Karpas-422 (cell line): ENCODE results near the gene CADPS. TPM values are rescaled to one million over a fixed set of nuclear protein-coding genes. Genes with fewer than 3 reads are reported as not detected.

Source experiments
- DNase-seq: peaks from one replicate; pipeline ENCODE4 v3.0.0-alpha.2; 2015
- H2AFZ ChIP-seq: fragments of 200-600 bp; sonication (generic); 2 replicates; pipeline ENCODE4 v1.6.1; 2014; ENCODE audit warnings: antibody characterized with exemption, low read length, mixed read lengths
- H3K27ac ChIP-seq: fragments of 200-600 bp; sonication (generic); 2 replicates; pipeline ENCODE4 v1.5.1; 2014; ENCODE audit warnings: mild to moderate bottlenecking, low read length, moderate library complexity
- H3K27me3 ChIP-seq: fragments of 200-600 bp; sonication (generic); 2 replicates; pipeline ENCODE4 v1.6.1; 2014; ENCODE audit warnings: low read length, mixed read lengths
- H3K36me3 ChIP-seq: fragments of 200-600 bp; sonication (generic); 2 replicates; pipeline ENCODE4 v1.6.1; 2014; ENCODE audit warnings: low read length, mixed read lengths; ENCODE audit not compliant: insufficient read depth
- H3K4me1 ChIP-seq: fragments of 200-600 bp; sonication (generic); 2 replicates; pipeline ENCODE4 v1.6.1; 2014; ENCODE audit warnings: mild to moderate bottlenecking, low read length, mixed read lengths
- H3K4me2 ChIP-seq: fragments of 200-600 bp; sonication (generic); 2 replicates; pipeline ENCODE4 v1.6.1; 2014; ENCODE audit warnings: low read length, low read depth, mild to moderate bottlenecking; ENCODE audit not compliant: poor library complexity, severe bottlenecking
- H3K4me3 ChIP-seq: fragments of 200-600 bp; sonication (generic); 2 replicates; pipeline ENCODE4 v1.5.1; 2014; ENCODE audit warnings: mild to moderate bottlenecking, antibody characterized with exemption, low read length, mixed read lengths
- H3K79me2 ChIP-seq: fragments of 200-600 bp; sonication (generic); 2 replicates; pipeline ENCODE4 v1.6.1; 2014; ENCODE audit warnings: mild to moderate bottlenecking, low read length, mixed read lengths
- H3K9ac ChIP-seq: fragments of 200-600 bp; sonication (generic); 2 replicates; pipeline ENCODE4 v1.6.0; 2014; ENCODE audit warnings: low read length
- H3K9me2 ChIP-seq: fragments of 200-600 bp; sonication (generic), shearing (Covaris generic); replicated peaks from 2 replicates; pipeline ENCODE4 v1.6.0; 2014; ENCODE audit warnings: mild to moderate bottlenecking, low read length, moderate library complexity; ENCODE audit not compliant: insufficient read depth
- H3K9me3 ChIP-seq: fragments of 300-700, 200-600 bp; sonication (generic); 2 replicates; pipeline ENCODE4 v1.6.1; 2014; ENCODE audit warnings: low read length, mixed read lengths
- H4K20me1 ChIP-seq: fragments of 200-600 bp; sonication (generic); 2 replicates; pipeline ENCODE4 v1.6.1; 2014; ENCODE audit warnings: mild to moderate bottlenecking, antibody characterized with exemption, low read length, low read depth; ENCODE audit not compliant: insufficient read depth
- total RNA-seq: library from RNA; depleted of rRNA; stranded (reverse); fragments of >200 nt; shearing (Covaris generic); gene quantifications from 2 replicates; pipeline ENCODE4 v1.2.3, GENCODE V29; 2014; ENCODE audit warnings: low replicate concordance

The CADPS gene
- total RNA-seq, 1 experiment from 2014 or later = 1.9 TPM

- Histone ChIP-seq H3K4me3 (no peak overlapping the region), H3K79me2 (no peaks in the 10 kb centered on the region), H3K27me3 (no peaks in the 10 kb centered on the region), H4K20me1 (no peaks in the 10 kb centered on the region), H2AFZ (no peak overlapping the region), H3K9me2 (no peaks in the 10 kb centered on the region), H3K27ac (no peak overlapping the region), H3K4me1 (no peaks in the 10 kb centered on the region), H3K36me3 (no peaks in the 10 kb centered on the region), H3K4me2 (no peak overlapping the region), H3K9me3 (no peaks in the 10 kb centered on the region; the same call in 1 of the 2 replicates), H3K9ac (no peak overlapping the region)
- DNase-seq = no peak
These were observed 499.4 kb downstream of the CADPS start for GRCh38 chr3:62375655-62376453.

- Histone ChIP-seq H3K79me2 (no peaks in the 10 kb centered on the region), H4K20me1 (no peaks in the 10 kb centered on the region), H3K9me2 (no peaks in the 10 kb centered on the region), H3K27me3 (no peaks in the 10 kb centered on the region), H3K9me3 (no peaks in the 10 kb centered on the region; the same call in 1 of the 2 replicates), H3K4me1 (no peaks in the 10 kb centered on the region), H2AFZ (no peak overlapping the region), H3K4me3 (no peak overlapping the region), H3K27ac (no peak overlapping the region), H3K4me2 (no peak overlapping the region), H3K9ac (no peak overlapping the region), H3K36me3 (no peaks in the 10 kb centered on the region)
- no peak for DNase-seq
These were observed 500.6 kb downstream of the CADPS start for GRCh38 chr3:62374341-62375218.

GRCh38 chr3:62373714-62374333 is 501.4 kb downstream of the CADPS start:
- DNase-seq = no peak
- Histone ChIP-seq H4K20me1 (no peaks in the 10 kb centered on the region), H3K9me2 (no peaks in the 10 kb centered on the region), H3K4me2 (no peak overlapping the region), H3K79me2 (no peaks in the 10 kb centered on the region), H3K27me3 (no peaks in the 10 kb centered on the region), H2AFZ (no peak overlapping the region), H3K27ac (no peak overlapping the region), H3K9me3 (no peaks in the 10 kb centered on the region; the same call in 1 of the 2 replicates), H3K36me3 (no peaks in the 10 kb centered on the region), H3K4me1 (no peaks in the 10 kb centered on the region), H3K9ac (no peak overlapping the region), H3K4me3 (no peak overlapping the region)

- no peaks in the 10 kb centered on the region for H3K4me1 ChIP-seq
- H3K79me2 ChIP-seq = no peaks in the 10 kb centered on the region
- H3K9me3 ChIP-seq = no peaks in the 10 kb centered on the region; the same call in 1 of the 2 replicates
- H3K9me2 ChIP-seq = no peaks in the 10 kb centered on the region
- no peaks in the 10 kb centered on the region for H3K27me3 ChIP-seq
- H3K27ac ChIP-seq = no peak within 1 kb of the TSS
- no peak within 1 kb of the TSS for H3K4me3 ChIP-seq
- no peak for DNase-seq
- no peak within 1 kb of the TSS for H3K9ac ChIP-seq
- H4K20me1 ChIP-seq = no peaks in the 10 kb centered on the region
- H2AFZ ChIP-seq = no peak within 1 kb of the TSS
- H3K4me2 ChIP-seq = no peak within 1 kb of the TSS
- H3K36me3 ChIP-seq = no peaks in the 10 kb centered on the region
These were observed 502.0 kb downstream of the CADPS start, which contains the start of gene FEZF2 for GRCh38 chr3:62373215-62373614. Gene FEZF2 (minus strand): TSS chr3:62373550. CDS start chr3:62372868, 682 bp downstream.

- Histone ChIP-seq H3K4me1 (no peaks in the 10 kb centered on the region), H3K9ac (no peak overlapping the region), H3K36me3 (no peaks in the 10 kb centered on the region), H2AFZ (no peak overlapping the region), H3K9me2 (no peaks in the 10 kb centered on the region), H3K4me2 (no peak overlapping the region), H3K4me3 (no peak overlapping the region), H3K27ac (no peak overlapping the region), H3K9me3 (no peaks in the 10 kb centered on the region; the same call in 1 of the 2 replicates), H4K20me1 (no peaks in the 10 kb centered on the region), H3K79me2 (no peaks in the 10 kb centered on the region), H3K27me3 (no peaks in the 10 kb centered on the region)
- DNase-seq = no peak
These were observed 502.6 kb downstream of the CADPS start for GRCh38 chr3:62372621-62373041.

GRCh38 chr3:62371720-62372591 is 503.3 kb downstream of the CADPS start:
- Histone ChIP-seq H3K9me3 (no peaks in the 10 kb centered on the region; the same call in 1 of the 2 replicates), H3K4me1 (no peaks in the 10 kb centered on the region), H3K4me3 (no peak overlapping the region), H3K36me3 (no peaks in the 10 kb centered on the region), H3K4me2 (no peak overlapping the region), H3K9me2 (no peaks in the 10 kb centered on the region), H3K27me3 (no peaks in the 10 kb centered on the region), H3K27ac (no peak overlapping the region), H2AFZ (no peak overlapping the region), H4K20me1 (no peaks in the 10 kb centered on the region), H3K9ac (no peak overlapping the region), H3K79me2 (no peaks in the 10 kb centered on the region)
- no peak for DNase-seq

DNA sequence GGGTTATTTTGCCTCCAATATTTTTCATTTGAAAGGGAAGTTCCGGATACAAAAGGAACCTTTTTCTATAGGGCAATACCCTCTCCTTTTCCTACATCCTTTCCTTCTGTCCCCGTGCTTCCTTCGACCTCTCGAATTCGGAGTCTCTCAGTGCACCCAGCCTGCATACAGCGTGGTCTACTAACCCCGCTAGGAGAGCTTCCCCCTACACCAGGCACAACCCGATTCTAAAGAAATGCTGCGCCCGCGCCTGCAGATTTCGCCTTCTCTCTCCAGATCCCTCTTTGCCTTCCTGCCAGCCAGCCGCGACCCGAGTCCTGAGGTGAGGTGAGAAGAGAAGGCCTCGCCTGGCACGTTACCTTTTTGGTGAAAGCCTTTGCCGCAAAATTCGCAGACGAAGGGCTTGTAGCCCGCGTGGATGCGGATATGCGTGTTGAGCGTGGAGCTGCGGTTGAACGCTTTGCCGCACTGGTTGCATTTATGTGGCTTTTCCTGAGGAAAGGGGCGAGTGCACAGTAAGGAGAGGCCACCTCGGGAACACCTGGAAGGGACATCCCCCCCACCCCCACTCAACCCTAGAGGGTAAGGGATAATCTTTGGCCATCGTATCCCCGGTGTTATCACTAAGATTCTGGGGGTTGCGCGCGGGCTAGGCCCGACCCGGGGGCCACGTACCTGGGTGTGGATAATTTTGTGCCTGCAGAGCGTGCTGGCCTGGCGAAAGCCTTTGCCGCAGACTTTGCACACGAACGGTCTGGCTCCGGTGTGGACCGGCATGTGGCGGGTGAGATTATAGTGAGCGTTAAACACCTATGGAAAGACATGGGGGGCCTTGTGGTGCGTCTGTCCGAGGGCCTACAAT is 504.1 kb downstream of the CADPS start:
- H3K27ac ChIP-seq = no peak overlapping the region
- no peaks in the 10 kb centered on the region for H3K4me1 ChIP-seq
- H3K4me3 ChIP-seq = no peak overlapping the region
- H3K9ac ChIP-seq = no peak overlapping the region
- no peaks in the 10 kb centered on the region for H3K36me3 ChIP-seq
- no peaks in the 10 kb centered on the region for H3K79me2 ChIP-seq
- no peaks in the 10 kb centered on the region for H3K27me3 ChIP-seq
- no peak overlapping the region for H3K4me2 ChIP-seq
- H4K20me1 ChIP-seq = no peaks in the 10 kb centered on the region
- H3K9me3 ChIP-seq = no peaks in the 10 kb centered on the region; the same call in 1 of the 2 replicates
- no peak overlapping the region for H2AFZ ChIP-seq
- DNase-seq = no peak
- H3K9me2 ChIP-seq = no peaks in the 10 kb centered on the region
